ENCODE results near the gene RPS6KA2.

Gene RPS6KA2

DNA sequence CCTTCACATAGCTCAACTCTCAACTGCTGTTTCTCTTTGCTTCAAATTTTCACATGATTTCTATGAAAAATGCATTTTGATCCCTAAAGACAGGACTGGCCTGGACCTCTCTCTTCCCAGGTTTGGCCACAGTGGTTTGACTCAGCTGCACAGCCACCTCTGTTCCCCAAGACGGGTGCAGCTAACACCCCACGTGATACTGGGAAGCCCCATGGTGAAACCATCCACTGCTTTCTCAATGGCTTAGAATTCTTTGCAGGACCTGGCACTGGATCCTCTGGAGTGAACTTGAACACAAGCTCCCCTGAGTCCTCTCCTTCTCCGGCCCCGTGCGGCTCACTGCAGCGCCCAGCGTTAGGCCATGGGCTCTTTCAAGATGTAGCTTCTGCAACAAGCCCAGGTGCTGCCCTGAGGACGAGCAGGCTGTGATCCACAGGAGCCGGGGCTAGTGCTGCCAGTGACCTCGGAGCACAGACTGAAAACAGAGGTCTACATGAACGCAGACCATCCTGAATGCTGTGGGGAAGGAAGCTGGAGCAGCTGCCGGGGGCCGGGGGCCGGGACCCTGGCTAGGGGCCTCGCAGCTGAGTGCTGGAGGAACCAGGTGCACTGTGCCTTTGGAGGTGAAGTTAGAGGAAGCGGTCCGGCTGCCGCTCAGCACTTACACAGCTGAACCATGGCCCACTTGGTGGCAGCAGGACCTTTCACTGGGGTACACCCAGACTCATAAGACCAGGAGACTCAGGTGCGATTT is 185.5 kb downstream of the RPS6KA2 start:
- no peak for FAIRE-seq
- no peak for DNase-seq (ENCODE audit: extremely low spot score, insufficient read length, low read depth)

DNA sequence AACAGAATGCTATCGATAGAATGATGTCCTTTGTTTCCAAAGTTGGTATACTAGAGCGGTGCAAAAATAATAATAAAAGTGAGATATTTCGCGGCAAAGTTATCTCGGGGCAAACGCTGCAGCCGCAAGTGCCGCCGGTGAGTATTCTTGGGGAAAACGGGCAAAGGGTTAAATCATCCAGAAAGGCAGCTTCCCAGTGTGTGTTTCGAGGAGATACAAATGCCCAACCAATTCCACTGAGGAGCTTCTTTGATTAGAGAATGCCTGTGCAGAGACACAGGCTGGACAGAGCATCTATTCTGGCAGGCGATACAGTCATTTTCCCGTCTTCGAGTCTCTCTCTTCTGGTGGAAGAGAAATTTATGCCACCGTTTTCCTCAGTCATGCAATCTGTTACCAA is 186.3 kb downstream of the RPS6KA2 start:
- DNase-seq (ENCODE audit: extremely low spot score, insufficient read length, low read depth) (no peak), FAIRE-seq (no peak)

DNA sequence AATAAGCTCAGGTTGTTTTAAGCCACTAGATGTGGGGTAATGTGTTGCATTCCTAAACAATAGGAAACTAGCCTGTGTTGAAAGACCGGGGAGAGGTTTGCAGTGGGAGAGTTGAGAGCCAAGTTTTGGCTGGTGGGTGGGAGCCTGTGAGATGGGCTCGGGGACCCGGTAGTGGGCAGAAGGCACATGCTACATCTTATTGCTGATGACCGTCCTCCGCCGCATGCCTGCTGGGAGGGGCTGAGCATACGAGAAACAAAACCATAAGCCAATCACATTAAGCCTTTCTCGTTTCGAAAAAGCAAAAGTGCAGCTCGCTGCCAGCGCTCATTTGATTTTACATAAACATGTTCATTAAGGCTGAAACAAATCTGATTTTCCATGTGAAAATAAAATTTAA is 186.9 kb downstream of the RPS6KA2 start:
- DNase-seq (ENCODE audit: extremely low spot score, insufficient read length, low read depth) = no peak
- no peak for FAIRE-seq

DNA sequence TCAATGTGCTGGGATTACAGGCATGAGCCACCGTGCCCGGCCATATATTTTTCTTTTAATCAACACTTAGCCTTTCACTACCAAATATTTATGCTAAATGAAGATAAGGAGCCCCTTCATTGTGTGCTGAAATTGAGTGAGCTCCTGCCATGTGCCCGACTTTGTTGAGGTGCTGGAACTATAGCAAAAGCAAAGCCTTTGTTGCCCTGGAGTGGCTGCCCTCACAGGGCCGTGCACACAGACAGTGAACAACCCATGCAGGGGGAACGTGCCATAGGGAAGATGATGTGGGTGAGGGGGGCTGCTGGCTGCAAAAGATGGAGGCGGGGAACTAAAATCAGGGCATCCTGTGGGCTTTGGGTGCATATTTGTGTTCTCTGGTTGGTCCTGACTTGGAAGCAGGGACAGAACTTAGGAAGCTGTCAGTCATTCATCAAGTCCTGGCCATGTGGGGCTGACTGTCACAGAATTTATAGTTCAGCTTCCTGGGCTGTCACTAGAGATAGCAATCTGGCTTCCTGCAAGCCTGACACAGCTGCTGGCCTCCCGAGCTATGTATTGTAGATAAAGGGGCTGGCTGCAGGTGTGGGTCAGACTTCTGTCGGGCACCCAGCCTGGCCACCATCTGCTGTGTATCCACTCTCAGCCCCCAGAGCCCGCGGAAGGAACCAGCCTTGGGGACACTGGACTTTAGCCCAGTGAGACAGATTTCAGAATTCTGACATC is 187.5 kb downstream of the RPS6KA2 start:
- FAIRE-seq (no peak), DNase-seq (ENCODE audit: extremely low spot score, insufficient read length, low read depth) (no peak)

DNA sequence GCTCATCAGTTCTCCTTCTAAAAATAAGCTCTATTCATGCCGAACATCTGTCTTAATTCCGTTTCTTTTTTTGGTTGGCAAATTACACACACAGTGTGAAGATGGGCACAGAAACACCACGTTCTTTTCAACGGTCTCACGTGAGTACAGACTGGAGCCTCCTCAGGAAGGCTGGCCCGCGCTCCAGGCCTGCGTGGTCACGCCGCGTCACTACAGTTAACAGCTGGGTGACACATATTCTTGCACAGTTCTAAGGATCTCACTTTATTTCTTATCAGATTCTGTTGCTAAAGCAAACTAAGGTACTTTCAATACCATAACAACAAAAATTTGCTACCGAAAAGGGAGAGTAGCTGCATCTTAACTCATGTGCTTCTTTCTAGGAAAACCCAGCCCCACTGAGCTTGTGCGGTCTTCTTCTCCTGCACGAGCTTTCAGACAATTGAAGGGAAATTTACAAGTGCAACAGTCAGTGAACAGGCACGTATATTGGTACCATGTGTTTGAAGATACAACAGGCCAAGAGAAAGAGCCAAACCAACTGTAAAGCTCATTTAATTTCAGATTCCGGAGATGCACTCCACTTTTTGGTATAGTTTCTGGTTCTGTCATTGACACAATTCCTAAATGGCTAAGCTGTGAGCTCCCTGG is 188.7 kb downstream of the RPS6KA2 start:
- no peak for FAIRE-seq
- DNase-seq (ENCODE audit: extremely low spot score, insufficient read length, low read depth) = no peak

DNA sequence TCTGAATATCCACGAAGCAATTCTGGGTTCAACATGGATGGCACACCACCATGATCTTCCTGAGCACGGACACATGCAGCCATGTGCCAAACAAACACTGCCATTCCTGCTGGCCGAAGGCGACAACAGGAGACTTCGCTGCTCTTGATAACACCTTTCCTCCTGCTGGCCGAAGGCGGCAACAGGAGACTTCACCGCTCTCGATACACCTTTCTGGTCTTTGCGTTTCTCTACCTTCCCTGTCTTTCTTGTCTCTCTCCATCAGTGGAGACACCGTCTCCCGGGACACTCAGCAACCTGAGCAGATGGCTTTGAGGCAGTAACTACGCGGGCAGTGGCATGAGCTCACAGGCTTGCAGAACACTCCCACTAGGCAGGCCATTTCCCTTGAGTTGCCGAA is 189.4 kb downstream of the RPS6KA2 start:
- no peak for DNase-seq (ENCODE audit: extremely low spot score, insufficient read length, low read depth)
- no peak for FAIRE-seq

DNA sequence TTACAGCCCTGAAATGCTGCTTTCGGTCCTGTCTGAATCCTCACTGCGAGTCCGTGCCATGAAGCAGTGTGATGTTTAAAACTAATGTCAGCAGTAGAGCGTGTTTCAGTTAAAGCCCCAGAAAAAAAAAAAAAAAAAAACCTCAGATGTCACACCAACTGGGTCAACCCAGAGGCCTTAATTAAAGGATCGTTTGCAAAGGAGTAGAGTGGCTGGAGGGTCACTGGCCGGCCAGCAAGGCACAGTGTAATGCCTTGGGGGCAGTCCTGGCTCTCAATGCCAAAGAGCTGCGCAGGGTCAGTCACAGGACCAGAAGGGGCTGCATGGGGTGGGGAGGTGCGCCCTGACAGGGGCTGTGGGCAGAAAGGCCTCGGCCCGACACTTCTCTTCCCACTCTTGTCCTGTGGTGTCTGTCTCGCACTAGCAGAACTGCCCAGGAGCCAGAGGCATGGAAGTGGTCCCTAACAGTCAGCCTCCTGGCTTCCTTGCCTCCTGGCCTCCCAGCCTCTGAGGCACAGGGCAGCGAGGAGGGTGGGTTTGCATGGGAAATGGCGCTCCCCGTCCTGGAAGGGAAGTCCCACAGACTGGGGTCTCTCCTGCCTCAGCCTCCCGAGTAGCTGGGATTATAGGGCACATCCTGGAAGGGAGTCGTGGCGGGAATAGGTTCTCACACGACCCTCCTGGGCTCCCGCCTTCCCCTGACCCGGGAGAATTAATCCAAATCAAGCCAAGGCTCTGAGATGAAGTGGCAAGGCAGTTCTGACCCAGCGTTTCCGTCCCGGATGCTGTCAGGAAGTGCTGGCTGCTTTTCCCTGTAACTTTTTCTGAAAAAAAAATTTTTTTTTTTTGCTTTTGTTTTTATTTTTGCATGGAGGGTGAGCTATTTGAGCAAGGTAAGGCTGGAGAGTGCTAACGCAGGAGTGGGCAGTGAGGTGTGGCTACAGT is 190.6 kb downstream of the RPS6KA2 start:
- DNase-seq (ENCODE audit: extremely low spot score, insufficient read length, low read depth) (no peak), FAIRE-seq (no peak)

DNA sequence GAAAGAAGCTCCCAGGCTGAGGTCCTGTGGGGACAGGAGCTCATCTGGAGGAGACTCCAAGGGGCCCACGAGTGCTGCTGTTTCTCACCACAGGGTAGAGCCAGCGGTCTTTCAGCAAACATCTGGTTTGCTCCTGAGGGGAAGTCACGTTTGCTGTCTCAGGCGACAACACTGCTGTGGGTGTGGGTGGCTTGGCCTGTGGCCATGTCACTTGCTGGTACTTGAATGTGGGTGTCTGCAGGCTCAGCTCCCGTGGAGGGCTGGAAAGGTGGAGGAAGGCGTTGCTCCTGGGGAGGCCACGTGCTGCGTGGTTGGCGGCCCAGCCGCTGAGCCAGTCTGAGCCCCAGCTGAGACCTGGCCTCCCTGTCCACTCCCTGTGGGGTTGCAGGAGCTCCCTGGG is 191.5 kb downstream of the RPS6KA2 start:
- FAIRE-seq = no peak

DNA sequence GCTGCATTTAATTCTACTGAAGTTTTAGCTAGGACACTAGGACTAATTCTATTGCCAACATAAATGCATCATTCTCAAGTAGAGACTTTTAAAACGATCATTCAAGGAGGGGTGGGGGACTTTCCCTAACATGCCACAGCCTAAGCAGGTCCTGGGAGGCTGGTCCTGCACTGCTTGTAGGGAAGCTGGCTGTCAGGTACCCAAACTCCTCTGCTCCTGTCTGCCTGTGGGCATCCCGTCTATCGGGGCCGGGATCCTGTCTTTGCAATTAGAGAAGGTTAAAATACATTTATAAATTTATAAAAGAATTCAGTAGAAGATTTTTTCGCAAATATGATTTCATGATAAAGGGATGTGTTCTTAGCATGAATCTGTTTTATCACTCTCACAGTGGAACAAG is 192.7 kb downstream of the RPS6KA2 start:
- no peak for FAIRE-seq
- no peak for DNase-seq (ENCODE audit: extremely low spot score, insufficient read length, low read depth)

More for the DNA sequence above, 191.5 kb downstream of the RPS6KA2 start:
- DNase-seq (ENCODE audit: extremely low spot score, insufficient read length, low read depth) = no peak

DNA sequence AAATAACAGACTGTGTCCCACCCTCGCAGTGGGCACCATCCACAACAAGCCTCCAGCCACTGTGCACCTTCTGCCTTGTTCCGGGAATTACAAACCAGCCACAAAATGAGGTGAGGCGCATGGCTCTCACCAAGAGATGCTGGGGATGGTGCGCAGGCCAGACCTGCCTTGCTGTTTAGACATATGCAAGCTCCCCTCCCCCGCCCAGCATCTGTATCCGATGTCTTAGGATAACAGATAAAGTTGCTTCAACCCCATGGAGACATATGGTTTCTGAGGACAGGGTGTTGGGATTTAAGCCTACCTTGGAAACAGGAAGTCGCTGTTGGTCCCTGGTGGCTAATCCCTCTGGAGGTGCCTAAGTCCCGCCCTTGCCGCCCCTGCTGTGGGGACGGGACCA is 194.0 kb downstream of the RPS6KA2 start:
- FAIRE-seq = no peak
- no peak for DNase-seq (ENCODE audit: extremely low spot score, insufficient read length, low read depth)

DNA sequence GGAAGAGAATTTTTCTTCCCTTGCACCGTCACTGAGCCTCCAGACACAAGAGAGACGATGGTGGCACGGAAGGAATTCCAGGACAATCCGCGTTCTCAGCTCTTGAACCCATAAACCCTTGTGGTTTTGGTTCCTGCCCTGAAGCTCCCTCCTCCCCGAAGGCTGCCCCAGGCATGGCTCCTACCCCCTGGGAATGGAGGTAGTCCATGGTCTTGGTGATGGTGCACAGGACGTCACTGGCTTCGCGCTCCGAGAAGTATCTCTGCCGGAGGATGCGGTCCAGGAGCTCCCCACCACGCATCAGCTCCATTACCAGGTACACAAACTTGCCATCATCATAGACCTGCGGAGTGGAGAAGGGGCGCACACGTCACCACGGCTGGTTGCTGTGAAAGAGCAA is 196.8 kb downstream of the RPS6KA2 start:
- DNase-seq (ENCODE audit: extremely low spot score, insufficient read length, low read depth) (no peak), FAIRE-seq (no peak)

DNA sequence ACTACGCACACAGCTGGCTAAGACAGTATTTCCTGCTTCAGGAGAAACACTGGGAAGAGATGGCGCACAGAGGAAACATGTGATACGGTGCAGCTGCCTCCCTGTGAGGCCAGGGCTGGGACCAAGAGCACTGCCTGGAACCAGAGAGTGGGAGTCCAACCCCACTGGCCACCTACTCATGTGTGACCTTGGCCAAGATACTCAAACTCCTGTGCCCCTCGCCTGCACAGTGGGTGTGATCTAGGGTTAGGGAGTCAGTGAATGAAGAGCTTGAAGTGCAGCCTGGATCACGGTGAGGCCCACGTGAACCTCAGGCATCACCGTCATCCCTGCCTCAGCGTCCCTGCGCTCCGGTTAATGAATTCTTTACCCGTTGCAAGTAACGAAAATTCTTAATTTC is 202.6 kb downstream of the RPS6KA2 start:
- FAIRE-seq = no peak
- DNase-seq (ENCODE audit: extremely low spot score, insufficient read length, low read depth) = no peak

DNA sequence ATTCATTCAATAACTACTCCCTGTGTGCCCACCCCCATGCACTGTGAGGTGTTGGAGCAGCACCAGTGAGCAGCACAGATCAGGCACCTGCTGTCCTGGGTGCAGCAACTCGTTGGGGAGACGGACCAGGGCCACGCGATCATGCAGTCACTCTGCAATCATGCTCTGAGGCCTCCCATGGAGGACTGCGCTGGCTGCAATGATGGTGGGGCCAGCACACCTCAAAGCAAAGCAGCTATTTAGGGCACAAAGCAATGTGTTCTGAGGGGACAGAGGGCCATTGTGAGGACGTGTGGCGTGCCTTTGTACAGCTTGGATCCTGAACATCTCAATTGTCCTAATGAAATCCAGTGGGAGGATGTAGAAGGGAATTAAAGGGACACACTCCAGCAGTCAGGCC is 203.3 kb downstream of the RPS6KA2 start:
- FAIRE-seq (no peak), DNase-seq (ENCODE audit: extremely low spot score, insufficient read length, low read depth) (no peak)

DNA sequence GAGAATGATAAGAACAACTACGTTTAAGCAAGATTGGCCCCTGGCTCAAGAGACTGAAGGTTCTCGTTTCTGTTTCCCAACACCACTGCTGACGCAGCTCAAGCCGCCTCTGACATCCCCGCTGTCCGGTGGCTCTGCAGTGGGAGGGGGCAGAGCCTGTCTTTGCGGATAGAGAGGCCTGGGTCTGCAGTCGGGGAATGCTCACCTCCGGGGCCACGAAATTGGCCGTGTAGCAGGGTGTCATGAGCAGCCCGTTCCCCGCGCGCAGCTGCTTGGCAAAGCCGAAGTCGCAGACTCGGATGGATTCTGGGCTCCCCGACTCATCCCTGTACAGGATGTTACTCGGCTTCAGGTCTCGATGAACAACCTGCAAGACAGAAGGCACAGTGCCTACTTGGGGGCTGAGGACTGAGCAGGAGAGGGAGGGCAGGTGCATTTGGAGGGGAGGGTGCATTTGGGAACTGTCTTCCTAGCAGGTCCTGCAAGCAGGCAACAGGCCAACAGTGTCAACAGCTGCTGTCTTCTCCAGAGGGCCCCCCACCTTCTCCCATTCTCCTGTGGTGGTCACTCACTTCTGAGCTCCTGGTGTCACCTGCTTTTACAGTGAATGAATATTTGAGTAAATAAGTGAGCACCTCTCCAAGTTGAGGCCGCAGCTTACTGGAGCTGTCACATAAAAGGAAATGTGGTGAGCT is 203.9 kb downstream of the RPS6KA2 start:
- no peak for DNase-seq (ENCODE audit: extremely low spot score, insufficient read length, low read depth)
- FAIRE-seq = no peak

DNA sequence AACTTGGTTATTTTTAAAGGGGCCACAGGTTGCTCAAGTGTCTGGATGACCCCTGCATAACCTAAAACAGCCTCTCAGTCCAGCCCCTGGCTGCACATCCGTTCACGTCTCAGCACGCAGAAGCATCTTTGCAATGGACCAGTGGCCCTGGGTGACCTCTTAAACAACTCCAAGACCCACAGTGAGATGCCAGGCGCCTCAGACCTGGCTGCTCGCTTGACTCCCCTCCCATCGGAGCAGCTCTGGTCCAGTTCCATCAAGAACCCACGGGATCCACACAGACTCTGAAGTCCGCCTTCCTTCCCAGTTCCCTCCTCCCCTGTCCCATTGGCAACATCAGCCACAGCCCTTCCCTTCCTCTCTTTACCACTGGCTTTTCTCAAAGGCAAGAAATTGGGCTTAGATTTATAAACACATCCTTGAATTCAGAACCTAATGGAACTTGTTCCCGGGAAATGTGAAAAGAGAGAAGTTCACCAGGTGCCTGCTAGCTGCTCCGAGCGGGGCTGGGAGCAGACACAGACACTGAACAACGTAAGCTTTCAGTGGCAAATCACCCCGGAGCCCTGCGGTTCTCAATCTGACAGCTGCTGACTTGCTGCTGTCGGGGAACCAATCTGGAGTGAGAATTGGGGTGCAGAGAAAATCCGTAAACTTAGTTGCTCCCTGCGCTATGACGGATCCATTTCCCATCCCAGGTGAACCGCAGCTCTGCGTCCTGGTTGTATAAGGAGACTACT is 204.7 kb downstream of the RPS6KA2 start:
- no peak for DNase-seq (ENCODE audit: extremely low spot score, insufficient read length, low read depth)
- FAIRE-seq = no peak

DNA sequence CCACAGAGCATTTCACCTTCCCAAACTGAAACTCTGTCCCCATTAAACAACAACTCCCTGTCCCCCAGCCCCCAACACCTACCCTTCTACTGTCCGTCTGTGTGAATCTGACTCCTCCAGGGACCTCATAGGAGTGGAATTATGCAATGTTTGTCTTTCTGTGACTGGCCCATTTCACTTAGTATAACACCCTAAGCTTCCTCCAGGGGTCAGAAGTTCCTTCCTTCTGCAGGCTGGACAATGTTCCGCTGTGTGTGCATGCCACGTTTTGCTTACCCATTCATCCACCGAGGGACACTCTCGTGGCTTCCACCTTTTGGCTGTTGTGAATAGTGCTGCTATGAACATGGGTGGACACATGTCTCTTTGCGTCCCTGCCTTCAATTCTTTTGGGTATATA is 206.7 kb downstream of the RPS6KA2 start:
- FAIRE-seq = no peak
- no peak for DNase-seq (ENCODE audit: extremely low spot score, insufficient read length, low read depth)

DNA sequence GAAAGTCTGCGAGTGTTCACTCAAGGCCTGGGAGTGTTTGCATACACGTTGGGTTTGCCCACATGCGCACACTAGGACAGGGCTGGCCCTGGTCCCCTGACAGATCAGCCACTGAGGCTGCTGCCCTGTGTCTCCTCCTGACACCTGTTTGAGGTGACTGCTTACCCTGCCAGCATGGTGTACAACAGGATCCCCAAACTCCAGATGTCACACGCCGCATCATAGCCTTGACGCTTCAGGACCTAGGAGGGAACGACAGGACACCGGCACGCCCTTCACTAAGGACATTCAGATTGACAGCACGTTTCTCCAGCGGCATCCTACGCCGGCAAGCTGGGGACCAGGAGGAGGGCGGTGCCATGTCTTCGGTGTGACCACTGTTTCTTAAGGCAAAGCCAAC is 207.3 kb downstream of the RPS6KA2 start:
- no peak for FAIRE-seq

DNA sequence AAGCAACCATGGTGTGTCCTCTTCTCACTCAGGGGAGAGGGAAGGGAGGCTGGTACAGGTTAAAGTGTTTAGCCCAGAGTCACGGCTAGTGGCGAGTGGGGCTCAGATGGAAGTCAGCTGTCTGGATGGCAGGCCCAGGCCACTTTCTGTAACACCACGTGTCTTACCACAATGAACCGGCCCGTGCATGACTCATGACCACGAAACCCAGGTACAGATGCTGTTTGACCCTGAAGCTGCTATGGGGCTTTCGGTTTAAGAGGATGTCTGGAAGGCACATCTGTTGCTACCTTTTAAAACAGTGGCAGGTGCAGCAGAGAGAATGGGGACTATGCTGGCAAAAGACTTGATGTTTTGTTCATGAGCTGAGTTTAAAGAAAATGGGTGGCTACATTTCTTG is 207.8 kb downstream of the RPS6KA2 start:
- peak; percentile 37 for DNase-seq (ENCODE audit: extremely low spot score, insufficient read length, low read depth)
- peak; percentile 86 for FAIRE-seq

More for the DNA sequence above, 207.3 kb downstream of the RPS6KA2 start:
- no peak for DNase-seq (ENCODE audit: extremely low spot score, insufficient read length, low read depth)

DNA sequence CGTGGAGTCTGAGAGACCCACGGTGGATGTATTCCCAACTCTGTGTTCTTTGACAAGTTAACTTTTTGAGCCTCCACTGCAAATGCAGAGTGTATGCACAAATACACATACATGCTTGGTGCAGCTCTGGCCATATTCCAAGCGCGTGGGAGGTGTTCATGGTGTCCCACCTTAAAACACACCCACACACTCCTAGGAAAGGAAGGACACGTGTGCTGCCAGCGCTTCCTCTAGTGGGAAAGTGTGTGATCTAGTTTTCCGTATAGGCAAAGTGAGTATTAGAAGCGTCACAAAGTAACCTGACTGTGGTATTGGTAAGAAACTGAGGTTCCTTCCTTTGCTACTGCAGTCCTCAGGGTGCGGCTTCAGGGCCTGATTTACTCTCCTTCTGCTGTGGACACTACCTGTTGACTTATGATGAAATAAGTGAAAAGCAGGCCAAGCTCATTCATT is 208.3 kb downstream of the RPS6KA2 start:
- no peak for DNase-seq (ENCODE audit: extremely low spot score, insufficient read length, low read depth)
- no peak for FAIRE-seq
